ENCODE measurements around the gene USP12.

DNA sequence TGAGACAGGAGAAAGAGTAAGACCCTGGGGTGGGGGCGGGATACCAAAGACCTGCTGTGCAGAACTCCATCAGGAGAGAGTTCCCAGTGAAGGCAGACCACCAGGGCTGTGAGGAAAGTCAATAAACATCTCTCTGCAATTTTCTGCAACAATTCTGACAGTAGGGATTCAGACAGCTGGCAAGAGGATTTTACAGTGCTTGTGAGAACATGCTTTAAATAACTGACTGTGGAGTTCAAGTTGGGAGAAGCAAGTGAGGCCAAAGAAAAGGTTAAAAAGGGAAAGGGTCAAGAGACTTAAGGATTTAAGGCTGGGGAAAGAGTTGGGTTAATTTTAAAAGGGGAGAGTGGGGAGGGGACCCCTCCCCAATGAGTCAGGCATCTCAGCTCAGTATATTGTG lies 98.4 kb downstream of the USP12 start:
- TF ChIP-seq, protein P1, sequence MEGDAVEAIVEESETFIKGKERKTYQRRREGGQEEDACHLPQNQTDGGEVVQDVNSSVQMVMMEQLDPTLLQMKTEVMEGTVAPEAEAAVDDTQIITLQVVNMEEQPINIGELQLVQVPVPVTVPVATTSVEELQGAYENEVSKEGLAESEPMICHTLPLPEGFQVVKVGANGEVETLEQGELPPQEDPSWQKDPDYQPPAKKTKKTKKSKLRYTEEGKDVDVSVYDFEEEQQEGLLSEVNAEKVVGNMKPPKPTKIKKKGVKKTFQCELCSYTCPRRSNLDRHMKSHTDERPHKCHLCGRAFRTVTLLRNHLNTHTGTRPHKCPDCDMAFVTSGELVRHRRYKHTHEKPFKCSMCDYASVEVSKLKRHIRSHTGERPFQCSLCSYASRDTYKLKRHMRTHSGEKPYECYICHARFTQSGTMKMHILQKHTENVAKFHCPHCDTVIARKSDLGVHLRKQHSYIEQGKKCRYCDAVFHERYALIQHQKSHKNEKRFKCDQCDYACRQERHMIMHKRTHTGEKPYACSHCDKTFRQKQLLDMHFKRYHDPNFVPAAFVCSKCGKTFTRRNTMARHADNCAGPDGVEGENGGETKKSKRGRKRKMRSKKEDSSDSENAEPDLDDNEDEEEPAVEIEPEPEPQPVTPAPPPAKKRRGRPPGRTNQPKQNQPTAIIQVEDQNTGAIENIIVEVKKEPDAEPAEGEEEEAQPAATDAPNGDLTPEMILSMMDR (IDR thresholded peaks at IDR 0.05): no peak
- no peak for TF ChIP-seq POLR2A (IDR thresholded peaks at IDR 0.05)

All from esophagus squamous epithelium (tissue), 4 donors.